SJSA1 (cell line): ENCODE measurements around the gene RBM48. TPM values are rescaled to one million over a fixed set of nuclear protein-coding genes. Genes with fewer than 3 reads are reported as not detected.
"Not testable (repeated sequence)": the region's sequence is repeated elsewhere in the genome, so short reads cannot be mapped to it uniquely, and the experiment has no call there.

Source experiments
- DNase-seq, 2 experiments: peaks; one replicate each; pipeline ENCODE4 v3.0.0-alpha.2; 2015 to 2020; ENCODE audit warnings: low spot score in 2 of 2, low read depth in 1 of 2
- H3K27ac ChIP-seq: fragments of 250-450 bp; sonication (Bioruptor Pico); 2 replicates; pipeline ENCODE4 v1.5.1; 2020; ENCODE audit warnings: mild to moderate bottlenecking, moderate library complexity
- H3K27me3 ChIP-seq: fragments of 250-450 bp; sonication (Bioruptor Pico); replicated peaks from 2 replicates; pipeline ENCODE4 v1.5.1; 2020; ENCODE audit warnings: mild to moderate bottlenecking, moderate library complexity
- H3K36me3 ChIP-seq: fragments of 250-450 bp; sonication (Bioruptor Pico); 2 replicates; pipeline ENCODE4 v1.5.1; 2020; ENCODE audit warnings: mild to moderate bottlenecking
- H3K4me1 ChIP-seq: fragments of 250-450 bp; sonication (Bioruptor Pico); replicated peaks from 2 replicates; pipeline ENCODE4 v1.6.1; 2021; ENCODE audit warnings: mild to moderate bottlenecking
- H3K4me3 ChIP-seq: fragments of 250-450 bp; sonication (Bioruptor Pico); 2 replicates; pipeline ENCODE4 v1.5.1; 2020; ENCODE audit warnings: mild to moderate bottlenecking
- H3K9me3 ChIP-seq: fragments of 250-450 bp; sonication (Bioruptor Pico); replicated peaks from 2 replicates; pipeline ENCODE4 v1.5.1; 2020; ENCODE audit warnings: mild to moderate bottlenecking
- total RNA-seq: library from RNA; depleted of rRNA; stranded (reverse); fragments of >200 nt; shearing (Covaris generic); gene quantifications from 2 replicates; pipeline ENCODE4 v1.2.3, GENCODE V29; 2014

The RBM48 gene
- total RNA-seq, 1 experiment from 2014 or later, result 13.2 TPM

- Histone ChIP-seq H3K4me1 (no peaks in the 10 kb centered on the region), H3K9me3 (no peaks in the 10 kb centered on the region), H3K27ac (no peak overlapping the region), H3K4me3 (no peak overlapping the region), H3K27me3 (no peaks in the 10 kb centered on the region), H3K36me3 (peaks cover 12% of the 10 kb centered on the region)
- no peak for DNase-seq
Measured at GRCh38 chr7:92513167-92513902, 15.3 kb upstream of the RBM48 start.

DNA sequence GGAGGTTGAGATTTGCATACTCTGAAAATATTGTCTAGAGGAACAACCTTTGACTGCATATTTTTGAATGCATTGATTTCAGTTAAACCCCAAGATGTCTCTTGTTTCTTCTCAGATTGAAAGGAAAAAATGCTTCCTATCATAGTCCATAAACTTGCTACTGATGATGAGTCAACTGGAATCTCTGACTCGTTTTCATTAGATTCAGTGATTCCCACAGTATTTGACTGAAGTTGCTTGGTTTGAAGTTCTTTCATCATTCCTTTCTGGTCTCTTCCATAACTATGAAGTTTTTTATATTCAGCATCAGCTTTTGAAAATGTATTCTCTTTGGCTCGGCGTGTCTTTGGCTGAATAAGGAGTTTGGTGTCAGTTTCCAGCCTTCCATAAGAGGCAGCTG, 11.0 kb upstream of the RBM48 start:
- H3K4me3 ChIP-seq, result no peak overlapping the region
- H3K9me3 ChIP-seq, result no peaks in the 10 kb centered on the region
- H3K36me3 ChIP-seq, result peaks cover 12% of the 10 kb centered on the region
- no peaks in the 10 kb centered on the region for H3K27me3 ChIP-seq
- H3K4me1 ChIP-seq, result no peaks in the 10 kb centered on the region
- H3K27ac ChIP-seq, result no peak overlapping the region
- no peak for DNase-seq

DNA sequence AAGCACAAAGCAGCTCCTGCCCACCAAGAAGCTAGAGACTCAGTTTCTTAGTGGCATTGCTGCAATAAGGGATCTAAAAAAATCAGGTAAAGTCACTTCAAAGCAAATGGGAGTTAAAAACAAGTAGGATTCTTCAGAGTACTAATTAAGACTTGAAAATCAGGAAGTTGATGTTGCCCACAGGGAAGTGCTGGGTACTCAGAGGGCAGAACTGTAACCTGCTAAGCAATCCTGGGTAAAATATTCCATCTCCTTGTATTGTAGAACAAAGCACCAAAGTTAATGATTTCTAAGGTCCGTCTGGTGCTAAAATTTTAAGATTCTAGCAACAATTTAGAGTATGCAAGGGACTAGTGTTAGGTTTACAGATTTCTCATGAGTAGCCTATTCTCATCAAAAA, 8.6 kb upstream of the RBM48 start:
- no peak for DNase-seq
- peaks cover 9% of the 10 kb centered on the region for H3K36me3 ChIP-seq
- no peaks in the 10 kb centered on the region for H3K27me3 ChIP-seq

GRCh38 chr7:92523110-92523509, 5.5 kb upstream of the RBM48 start:
- no peaks in the 10 kb centered on the region for H3K9me3 ChIP-seq
- H3K36me3 ChIP-seq, result no peaks in the 10 kb centered on the region
- DNase-seq, result no peak
- H3K27ac ChIP-seq, result no peak overlapping the region
- no peak overlapping the region for H3K4me3 ChIP-seq
- peaks cover 6% of the 10 kb centered on the region for H3K4me1 ChIP-seq
- no peaks in the 10 kb centered on the region for H3K27me3 ChIP-seq

More for the DNA sequence above, 8.6 kb upstream of the RBM48 start:
- H3K27ac ChIP-seq, result no peak overlapping the region
- H3K4me3 ChIP-seq, result no peak overlapping the region
- H3K4me1 ChIP-seq, result no peaks in the 10 kb centered on the region
- H3K9me3 ChIP-seq, result no peaks in the 10 kb centered on the region

GRCh38 chr7:92527300-92528187, 1.1 kb upstream of the RBM48 start:
- Histone ChIP-seq H3K27me3 (no peaks in the 10 kb centered on the region), H3K9me3 (no peaks in the 10 kb centered on the region), H3K27ac (no peak overlapping the region), H3K36me3 (peaks cover 29% of the 10 kb centered on the region), H3K4me1 (peaks cover 13% of the 10 kb centered on the region), H3K4me3 (peak overlapping the region; percentile 76)
- DNase-seq, result peak; percentile 51 to 60

- peak overlapping the region; percentile 87 for H3K27ac ChIP-seq
- DNase-seq, result no peak
- no peaks in the 10 kb centered on the region for H3K9me3 ChIP-seq
- H3K4me3 ChIP-seq, result peak overlapping the region; percentile 76
- H3K27me3 ChIP-seq, result no peaks in the 10 kb centered on the region
- H3K4me1 ChIP-seq, result peaks cover 13% of the 10 kb centered on the region
- peaks cover 43% of the 10 kb centered on the region for H3K36me3 ChIP-seq
Measured at GRCh38 chr7:92528958-92529264, 316 bp downstream of the RBM48 start.

- H3K27ac ChIP-seq, result no peak overlapping the region
- H3K36me3 ChIP-seq, result peaks cover 75% of the 10 kb centered on the region
- H3K4me1 ChIP-seq, result peaks cover under 1% of the 10 kb centered on the region
Measured at GRCh38 chr7:92534572-92534971, 6.0 kb downstream of the RBM48 start.

GRCh38 chr7:92543542-92543941, 14.9 kb downstream of the RBM48 start:
- DNase-seq, result not testable (repeated sequence)

More at GRCh38 chr7:92534572-92534971, 6.0 kb downstream of the RBM48 start:
- Histone ChIP-seq H3K9me3 (no peaks in the 10 kb centered on the region), H3K27me3 (no peaks in the 10 kb centered on the region), H3K4me3 (no peak overlapping the region)
- DNase-seq, result no peak

GRCh38 chr7:92545116-92545515, 16.5 kb downstream of the RBM48 start:
- DNase-seq, H3K27me3 ChIP-seq, H3K4me1 ChIP-seq, H3K36me3 ChIP-seq, H3K27ac ChIP-seq, H3K4me3 ChIP-seq, H3K9me3 ChIP-seq: not testable (repeated sequence)

More at GRCh38 chr7:92543542-92543941, 14.9 kb downstream of the RBM48 start:
- not testable (repeated sequence) for H3K9me3 ChIP-seq, H3K4me1 ChIP-seq, H3K4me3 ChIP-seq, H3K27ac ChIP-seq, H3K27me3 ChIP-seq, H3K36me3 ChIP-seq

- H3K27ac ChIP-seq, result no peak overlapping the region
- DNase-seq, result no peak
- no peaks in the 10 kb centered on the region for H3K36me3 ChIP-seq
- no peaks in the 10 kb centered on the region for H3K27me3 ChIP-seq
- no peaks in the 10 kb centered on the region for H3K4me1 ChIP-seq
- H3K9me3 ChIP-seq, result no peaks in the 10 kb centered on the region
- no peak overlapping the region for H3K4me3 ChIP-seq
Measured at GRCh38 chr7:92546856-92547497, 18.4 kb downstream of the RBM48 start.

DNA sequence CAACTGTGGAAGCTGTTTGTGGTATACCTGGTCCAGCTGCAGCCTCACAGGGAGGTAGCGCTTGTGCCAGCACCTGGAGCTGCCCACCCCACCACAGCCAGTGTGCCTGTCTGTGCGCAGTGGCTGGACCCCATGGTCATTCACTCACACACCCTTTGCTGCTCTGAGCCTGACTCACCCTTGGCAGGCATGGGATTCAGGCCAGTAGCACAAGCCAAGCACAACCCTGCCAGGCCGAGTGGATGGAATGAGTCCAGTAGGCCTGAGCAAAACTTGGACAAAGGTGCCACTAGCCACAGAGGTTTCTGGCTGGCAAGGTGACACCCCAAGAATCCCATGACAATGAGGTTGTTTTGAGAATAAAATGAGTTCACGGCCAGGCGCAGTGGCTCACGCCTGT, 19.0 kb downstream of the RBM48 start:
- Histone ChIP-seq H3K27ac (no peak overlapping the region), H3K4me3 (no peak overlapping the region), H3K36me3 (no peaks in the 10 kb centered on the region), H3K27me3 (no peaks in the 10 kb centered on the region), H3K4me1 (no peaks in the 10 kb centered on the region), H3K9me3 (no peaks in the 10 kb centered on the region)
- no peak for DNase-seq

DNA sequence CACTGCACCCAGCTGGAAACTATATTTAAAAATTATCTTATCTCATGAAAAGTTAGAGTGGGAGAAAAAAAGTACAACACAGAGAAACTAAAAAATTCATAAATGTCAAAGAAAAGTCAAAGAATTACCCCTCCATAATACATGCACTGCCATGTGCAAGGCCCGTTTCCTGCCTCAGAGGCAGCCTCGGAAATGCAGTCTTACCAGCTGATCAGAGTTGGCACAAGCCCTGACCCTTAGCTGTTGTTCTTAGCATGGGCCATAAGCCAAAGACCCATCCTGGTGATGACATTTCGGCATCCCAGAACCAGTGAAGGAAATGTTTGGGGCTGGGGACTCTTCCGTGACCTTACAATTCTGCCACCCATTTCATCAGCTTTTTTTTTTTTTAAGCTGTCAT, 21.6 kb downstream of the RBM48 start:
- no peak for DNase-seq
- H3K4me3 ChIP-seq, result no peak overlapping the region
- H3K36me3 ChIP-seq, result no peaks in the 10 kb centered on the region
- H3K27ac ChIP-seq, result no peak overlapping the region
- H3K4me1 ChIP-seq, result no peaks in the 10 kb centered on the region
- no peaks in the 10 kb centered on the region for H3K9me3 ChIP-seq
- no peaks in the 10 kb centered on the region for H3K27me3 ChIP-seq

DNA sequence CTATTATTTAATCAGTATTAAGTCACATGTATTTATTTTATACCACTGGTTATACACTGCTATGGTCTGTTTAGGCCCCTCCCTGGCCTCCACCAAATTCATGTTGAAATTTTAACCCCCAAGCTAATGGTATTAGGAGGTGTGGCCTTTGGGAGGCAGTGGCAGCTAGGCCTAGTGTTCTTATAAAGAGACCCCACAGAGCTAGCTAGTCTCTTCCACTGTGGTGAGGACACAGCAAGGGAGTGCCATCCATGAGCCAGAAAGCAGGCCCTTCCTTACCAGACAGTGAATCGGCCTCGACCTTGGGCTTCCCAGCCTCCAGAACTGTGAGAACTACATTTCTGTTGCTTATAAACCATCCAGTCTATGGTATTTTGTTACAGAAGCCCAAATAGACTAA, 28.7 kb downstream of the RBM48 start:
- no peaks in the 10 kb centered on the region for H3K9me3 ChIP-seq
- no peaks in the 10 kb centered on the region for H3K4me1 ChIP-seq
- no peak overlapping the region for H3K4me3 ChIP-seq
- H3K36me3 ChIP-seq, result peaks cover 18% of the 10 kb centered on the region
- DNase-seq, result no peak
- H3K27me3 ChIP-seq, result no peaks in the 10 kb centered on the region
- H3K27ac ChIP-seq, result no peak overlapping the region

DNA sequence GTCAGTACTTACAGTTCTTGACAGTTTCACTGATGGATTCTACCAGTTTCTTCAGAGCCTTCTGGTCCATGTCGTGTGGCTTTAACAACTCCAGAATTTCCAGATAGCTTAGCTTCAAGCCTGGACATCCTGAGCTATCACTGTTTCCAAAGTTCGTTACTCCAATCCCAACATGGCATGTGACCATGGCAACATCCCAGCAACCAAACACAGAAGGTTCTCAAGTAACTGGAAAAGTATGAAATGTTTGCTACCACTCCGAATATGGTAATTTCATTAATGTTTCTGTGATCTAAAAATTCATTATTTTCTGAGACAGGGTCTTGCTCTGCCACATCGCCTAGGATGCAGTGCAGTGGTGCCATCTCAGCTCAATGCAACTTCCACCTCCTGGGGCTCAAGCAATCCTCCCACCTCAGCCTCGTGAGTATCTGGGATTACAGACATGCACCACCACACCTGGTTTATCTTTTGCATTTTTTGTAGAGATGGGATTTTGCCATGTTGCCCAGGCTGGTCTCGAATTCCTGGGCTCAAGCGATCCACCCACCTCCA, 29.3 kb downstream of the RBM48 start:
- DNase-seq, result no peak
- H3K4me3 ChIP-seq, result no peak overlapping the region
- no peaks in the 10 kb centered on the region for H3K4me1 ChIP-seq
- H3K9me3 ChIP-seq, result no peaks in the 10 kb centered on the region
- no peak overlapping the region for H3K27ac ChIP-seq
- peaks cover 25% of the 10 kb centered on the region for H3K36me3 ChIP-seq
- H3K27me3 ChIP-seq, result no peaks in the 10 kb centered on the region
